Measurements from ENCODE around the gene ITGB7. TPM values are rescaled to one million over a fixed set of nuclear protein-coding genes. Genes with fewer than 3 reads are reported as not detected.

The ITGB7 gene
- total and polyA plus RNA-seq, 11 donors = 0.12 to 11.6 (median 1.1) TPM

GRCh38 chr12:53147653-53148052 lies 59.4 kb downstream of the ITGB7 start:
- Histone ChIP-seq H3K4me3 (no peak overlapping the region), H3K4me1 (no peaks in the 10 kb centered on the region), H3K27me3 (no peaks in the 10 kb centered on the region), H3K36me3 (no peaks in the 10 kb centered on the region), H3K27ac (no peak overlapping the region), H3K9me3 (no peaks in the 10 kb centered on the region)
- 85 to 93% (median 91%) methylated on average over 15 of the region's 15 CpGs for whole genome bisulfite sequencing, 4 donors
- TF ChIP-seq POLR2A (IDR thresholded peaks at IDR 0.05) = no peak
- TF ChIP-seq CTCF (IDR thresholded peaks at IDR 0.05) = no peak
- DNase-seq = no peak
- ATAC-seq = no peak
- intact Hi-C loops (cut with DNase I) = no loop called here

GRCh38 chr12:53147181-53147580 lies 59.9 kb downstream of the ITGB7 start:
- ATAC-seq = no peak
- no peaks in the 10 kb centered on the region for H3K9me3 ChIP-seq
- H3K36me3 ChIP-seq = no peaks in the 10 kb centered on the region
- TF ChIP-seq POLR2A (IDR thresholded peaks at IDR 0.05) = no peak
- no peak for TF ChIP-seq CTCF (IDR thresholded peaks at IDR 0.05)
- no peak for DNase-seq
- H3K27me3 ChIP-seq = no peaks in the 10 kb centered on the region
- WGBS, 4 donors = 89 to 91% (median 90%) methylated on average over 5 of the region's 5 CpGs
- H3K4me3 ChIP-seq = no peak overlapping the region
- intact Hi-C loops (cut with DNase I) = no loop called here
- no peaks in the 10 kb centered on the region for H3K4me1 ChIP-seq
- no peak overlapping the region for H3K27ac ChIP-seq

- TF ChIP-seq POLR2A (IDR thresholded peaks at IDR 0.05) (no peak), CTCF (IDR thresholded peaks at IDR 0.05) (no peak)
- intact Hi-C loops (cut with DNase I) = no loop called here
- DNase-seq (no peak), ATAC-seq (no peak)
- Histone ChIP-seq H3K9me3 (no peaks in the 10 kb centered on the region), H3K4me1 (no peaks in the 10 kb centered on the region), H3K27me3 (no peaks in the 10 kb centered on the region), H3K36me3 (no peaks in the 10 kb centered on the region), H3K27ac (no peak overlapping the region), H3K4me3 (no peak overlapping the region)
- WGBS, 4 donors = 91 to 96% (median 93%) methylated on average over 4 to 5 of the region's 5 CpGs
Measured at GRCh38 chr12:53145383-53146260, 61.4 kb downstream of the ITGB7 start.

- no peak overlapping the region for H3K27ac ChIP-seq
- ATAC-seq (no peak), DNase-seq (no peak)
- H3K9me3 ChIP-seq = peaks cover 0 to 5% (median 0%) of the 10 kb centered on the region in 12 donors
- H3K4me3 ChIP-seq = no peak overlapping the region
- TF ChIP-seq POLR2A (IDR thresholded peaks at IDR 0.05) = no peak
- no peak for TF ChIP-seq CTCF (IDR thresholded peaks at IDR 0.05)
- 81 to 87% (median 84%) methylated on average over 4 of the region's 4 CpGs for WGBS, 4 donors
- H3K36me3 ChIP-seq = no peaks in the 10 kb centered on the region
- H3K27me3 ChIP-seq = no peaks in the 10 kb centered on the region
- intact Hi-C loops (cut with DNase I) = no loop called here
- no peaks in the 10 kb centered on the region for H3K4me1 ChIP-seq
Measured at GRCh38 chr12:53143355-53143754, 63.7 kb downstream of the ITGB7 start.

Other genes with a start within 250 kb of the ITGB7 start
- 100 to 1,000 TPM; 307 to 481 (median 348) TPM for gene EIF4B, start 200.8 kb downstream of the ITGB7 start, total RNA-seq
- gene EIF4B, start 200.8 kb downstream of the ITGB7 start, polyA plus RNA-seq = 100 to 1,000 TPM in 1 of 2 donors, 10 to 100 TPM in 1; 52.0 to 172 TPM
- 100 to 1,000 TPM in 3 of 9 donors, 10 to 100 TPM in 6; 56.0 to 193 (median 88.4) TPM for gene TNS2, start 157.2 kb downstream of the ITGB7 start, total RNA-seq
- gene TNS2, start 157.2 kb downstream of the ITGB7 start, polyA plus RNA-seq = 100 to 1,000 TPM in 1 of 2 donors, 10 to 100 TPM in 1; 58.7 to 133 TPM
- 10 to 100 TPM; 42.9 to 72.6 (median 48.5) TPM for gene SPRYD3, start 127.9 kb downstream of the ITGB7 start, total RNA-seq
- gene SPRYD3, start 127.9 kb downstream of the ITGB7 start, polyA plus RNA-seq = 10 to 100 TPM; 26.0 to 94.7 TPM
- 100 to 1,000 TPM in 3 of 9 donors, 10 to 100 TPM in 6; 18.3 to 132 (median 42.6) TPM for gene IGFBP6, start 109.6 kb downstream of the ITGB7 start, total RNA-seq
- 10 to 100 TPM; 28.8 to 81.6 TPM for gene IGFBP6, start 109.6 kb downstream of the ITGB7 start, polyA plus RNA-seq
- gene SOAT2, start 103.8 kb downstream of the ITGB7 start, total RNA-seq = under 1 TPM in 2 of 9 donors, not detected in 7; 0.20 to 0.27 TPM
- gene SOAT2, start 103.8 kb downstream of the ITGB7 start, polyA plus RNA-seq = not detected
- 10 to 100 TPM in 7 of 9 donors, 1 to 10 TPM in 2; 4.8 to 27.4 (median 18.7) TPM for gene ZNF740, start 26.5 kb downstream of the ITGB7 start, total RNA-seq
- gene ZNF740, start 26.5 kb downstream of the ITGB7 start, polyA plus RNA-seq = 1 to 10 TPM; 6.1 to 6.7 TPM
- 10 to 100 TPM in 4 of 9 donors, 1 to 10 TPM in 5; 4.3 to 14.8 (median 8.2) TPM for gene CSAD, start 26.3 kb downstream of the ITGB7 start, total RNA-seq
- gene CSAD, start 26.3 kb downstream of the ITGB7 start, polyA plus RNA-seq = 10 to 100 TPM in 1 of 2 donors, 1 to 10 TPM in 1; 4.6 to 26.5 TPM
- gene RARG, start 25.0 kb upstream of the ITGB7 start, total RNA-seq = 10 to 100 TPM in 7 of 9 donors, 1 to 10 TPM in 2; 6.4 to 22.5 (median 16.0) TPM
- gene RARG, start 25.0 kb upstream of the ITGB7 start, polyA plus RNA-seq = 10 to 100 TPM in 1 of 2 donors, 1 to 10 TPM in 1; 7.4 to 10.2 TPM
- gene ESPL1, start 61.0 kb upstream of the ITGB7 start, total RNA-seq = 1 to 10 TPM in 2 of 9 donors, under 1 TPM in 7; 0.06 to 6.1 (median 0.43) TPM
- gene ESPL1, start 61.0 kb upstream of the ITGB7 start, polyA plus RNA-seq = under 1 TPM; 0.15 to 0.18 TPM
- 100 to 1,000 TPM; 289 to 380 (median 358) TPM for gene PFDN5, start 88.3 kb upstream of the ITGB7 start, total RNA-seq
- 100 to 1,000 TPM; 529 to 979 TPM for gene PFDN5, start 88.3 kb upstream of the ITGB7 start, polyA plus RNA-seq
- 10 to 100 TPM; 32.1 to 37.0 (median 35.0) TPM for gene MYG1, start 92.4 kb upstream of the ITGB7 start, total RNA-seq
- 10 to 100 TPM; 45.5 to 58.6 TPM for gene MYG1, start 92.4 kb upstream of the ITGB7 start, polyA plus RNA-seq
- gene AAAS, start 114.4 kb upstream of the ITGB7 start, total RNA-seq = 10 to 100 TPM; 26.7 to 44.5 (median 37.1) TPM
- 10 to 100 TPM; 32.5 to 32.6 TPM for gene AAAS, start 114.4 kb upstream of the ITGB7 start, polyA plus RNA-seq
- gene SP7, start 129.1 kb upstream of the ITGB7 start, total RNA-seq = not detected
- gene SP7, start 129.1 kb upstream of the ITGB7 start, polyA plus RNA-seq = not detected
- 10 to 100 TPM; 22.9 to 48.8 (median 34.7) TPM for gene SP1, start 172.9 kb upstream of the ITGB7 start, total RNA-seq
- 10 to 100 TPM in 1 of 2 donors, 1 to 10 TPM in 1; 7.9 to 13.8 TPM for gene SP1, start 172.9 kb upstream of the ITGB7 start, polyA plus RNA-seq
- 1 to 10 TPM in 2 of 9 donors, under 1 TPM in 2, not detected in 5; 0.30 to 2.2 (median 0.78) TPM for gene AMHR2, start 216.6 kb upstream of the ITGB7 start, total RNA-seq
- under 1 TPM in 1 of 2 donors, not detected in 1; 0.57 TPM for gene AMHR2, start 216.6 kb upstream of the ITGB7 start, polyA plus RNA-seq
- gene PRR13, start 234.5 kb upstream of the ITGB7 start, total RNA-seq = 100 to 1,000 TPM in 1 of 9 donors, 10 to 100 TPM in 8; 25.7 to 100 (median 53.1) TPM
- 100 to 1,000 TPM in 1 of 2 donors, 10 to 100 TPM in 1; 39.5 to 121 TPM for gene PRR13, start 234.5 kb upstream of the ITGB7 start, polyA plus RNA-seq
- 100 to 1,000 TPM; 293 to 642 (median 559) TPM for gene PCBP2, start 244.9 kb upstream of the ITGB7 start, total RNA-seq
- gene PCBP2, start 244.9 kb upstream of the ITGB7 start, polyA plus RNA-seq = 100 to 1,000 TPM; 290 to 343 TPM